Measurements from ENCODE around the gene ZDHHC3.

DNA sequence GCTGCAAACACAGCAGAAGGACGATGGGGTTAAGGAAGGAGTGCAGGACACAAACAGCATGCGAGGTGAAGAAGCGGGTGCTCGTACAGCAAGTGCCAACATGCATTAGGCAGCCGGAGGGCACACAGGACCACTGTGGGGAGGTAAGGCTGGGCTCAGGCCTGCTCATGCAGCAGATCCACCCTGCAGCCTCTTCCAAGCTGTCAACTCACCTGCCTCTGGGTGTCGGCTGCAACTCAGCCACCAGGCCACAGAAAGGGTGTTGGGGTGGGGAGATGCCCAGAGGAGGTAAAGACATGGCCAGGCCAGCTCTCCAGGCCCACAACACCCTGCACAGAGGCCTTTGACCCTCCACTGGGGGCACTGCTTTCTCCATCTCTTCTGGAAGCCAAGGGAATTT is 57.4 kb downstream of the ZDHHC3 start:
- TF ChIP-seq, protein P1, sequence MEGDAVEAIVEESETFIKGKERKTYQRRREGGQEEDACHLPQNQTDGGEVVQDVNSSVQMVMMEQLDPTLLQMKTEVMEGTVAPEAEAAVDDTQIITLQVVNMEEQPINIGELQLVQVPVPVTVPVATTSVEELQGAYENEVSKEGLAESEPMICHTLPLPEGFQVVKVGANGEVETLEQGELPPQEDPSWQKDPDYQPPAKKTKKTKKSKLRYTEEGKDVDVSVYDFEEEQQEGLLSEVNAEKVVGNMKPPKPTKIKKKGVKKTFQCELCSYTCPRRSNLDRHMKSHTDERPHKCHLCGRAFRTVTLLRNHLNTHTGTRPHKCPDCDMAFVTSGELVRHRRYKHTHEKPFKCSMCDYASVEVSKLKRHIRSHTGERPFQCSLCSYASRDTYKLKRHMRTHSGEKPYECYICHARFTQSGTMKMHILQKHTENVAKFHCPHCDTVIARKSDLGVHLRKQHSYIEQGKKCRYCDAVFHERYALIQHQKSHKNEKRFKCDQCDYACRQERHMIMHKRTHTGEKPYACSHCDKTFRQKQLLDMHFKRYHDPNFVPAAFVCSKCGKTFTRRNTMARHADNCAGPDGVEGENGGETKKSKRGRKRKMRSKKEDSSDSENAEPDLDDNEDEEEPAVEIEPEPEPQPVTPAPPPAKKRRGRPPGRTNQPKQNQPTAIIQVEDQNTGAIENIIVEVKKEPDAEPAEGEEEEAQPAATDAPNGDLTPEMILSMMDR (conservative IDR thresholded peaks at IDR 0.05; ENCODE audit: low read depth, low read length) = no peak
- no peak for TF ChIP-seq EZH2 (IDR thresholded peaks at IDR 0.05; ENCODE audit: low read length, unreplicated experiment)
- TF ChIP-seq EZH2phosphoT487 (IDR thresholded peaks at IDR 0.05; ENCODE audit: borderline replicate concordance, low read length) = no peak

All from PC-3 (cell line).